Measurements from ENCODE around the gene CCDC90B. TPM values are rescaled to one million over a fixed set of nuclear protein-coding genes. Genes with fewer than 3 reads are reported as not detected.

CCDC90B gene
- total and polyA plus RNA-seq, 2 of the 13 experiments (the other 11 are each of a cell fraction or from before 2014, with no cell fraction given), result 17.1 to 46.1 TPM

- TF ChIP-seq ZSCAN30 (CRISPR knock-in tag; IDR thresholded peaks at IDR 0.05) (no peak), SATB2 (CRISPR knock-in tag; IDR thresholded peaks at IDR 0.05) (no peak), PRMT3 (CRISPR knock-in tag; IDR thresholded peaks at IDR 0.05; ENCODE audit: borderline replicate concordance, low read depth) (no peak), RCOR2 (CRISPR knock-in tag; IDR thresholded peaks at IDR 0.05) (peak; percentile 48; the same call in 1 of the 2 replicates), ZNF33A (CRISPR knock-in tag; IDR thresholded peaks at IDR 0.05; ENCODE audit: borderline replicate concordance) (no peak), ZNF484 (CRISPR knock-in tag; IDR thresholded peaks at IDR 0.05; ENCODE audit: borderline replicate concordance, low read depth) (no peak), ZSCAN25 (CRISPR knock-in tag; IDR thresholded peaks at IDR 0.05) (no peak), KAT7 (CRISPR knock-in tag; IDR thresholded peaks at IDR 0.05; ENCODE audit: borderline replicate concordance) (no peak), ZNF883 (CRISPR knock-in tag; IDR thresholded peaks at IDR 0.05; ENCODE audit: not compliant biosample characterization) (no peak), MED1 (CRISPR knock-in tag; IDR thresholded peaks at IDR 0.05) (peak; percentile 86), ZNF282 (IDR thresholded peaks at IDR 0.05; ENCODE audit: partially characterized antibody) (no peak), ZNF598 (CRISPR knock-in tag; IDR thresholded peaks at IDR 0.05; ENCODE audit: borderline replicate concordance) (no peak), ZFP62 (CRISPR knock-in tag; IDR thresholded peaks at IDR 0.05) (no peak), ZNF281 (CRISPR knock-in tag; IDR thresholded peaks at IDR 0.05; ENCODE audit: borderline replicate concordance) (no peak), ZNF629 (CRISPR knock-in tag; conservative IDR thresholded peaks at IDR 0.05) (peak; percentile 24; the same call in 1 of the 2 replicates), MAZ (IDR thresholded peaks at IDR 0.05; ENCODE audit: borderline replicate concordance, low read depth, low read length) (no peak), MAZ (CRISPR knock-in tag; IDR thresholded peaks at IDR 0.05; ENCODE audit: low read depth) (no peak), MAFK (conservative IDR thresholded peaks at IDR 0.05 in 1 of 2, IDR thresholded peaks at IDR 0.05 in 1 of 2; ENCODE audit: low read length in 2 of 2) (no peak), SMAD1 (CRISPR knock-in tag; IDR thresholded peaks at IDR 0.05; ENCODE audit: borderline replicate concordance, low read depth) (no peak), ZNF644 (CRISPR knock-in tag; IDR thresholded peaks at IDR 0.05; ENCODE audit: low read depth) (peak; percentile 89), U2AF1 (optimal IDR thresholded peaks at IDR 0.05; ENCODE audit: low read depth, low read length) (no peak), BHLHE40 (IDR thresholded peaks at IDR 0.05; ENCODE audit: low read length) (no peak), ZNF124 (CRISPR knock-in tag; IDR thresholded peaks at IDR 0.05) (no peak)
- TF ChIP-seq, protein P1, sequence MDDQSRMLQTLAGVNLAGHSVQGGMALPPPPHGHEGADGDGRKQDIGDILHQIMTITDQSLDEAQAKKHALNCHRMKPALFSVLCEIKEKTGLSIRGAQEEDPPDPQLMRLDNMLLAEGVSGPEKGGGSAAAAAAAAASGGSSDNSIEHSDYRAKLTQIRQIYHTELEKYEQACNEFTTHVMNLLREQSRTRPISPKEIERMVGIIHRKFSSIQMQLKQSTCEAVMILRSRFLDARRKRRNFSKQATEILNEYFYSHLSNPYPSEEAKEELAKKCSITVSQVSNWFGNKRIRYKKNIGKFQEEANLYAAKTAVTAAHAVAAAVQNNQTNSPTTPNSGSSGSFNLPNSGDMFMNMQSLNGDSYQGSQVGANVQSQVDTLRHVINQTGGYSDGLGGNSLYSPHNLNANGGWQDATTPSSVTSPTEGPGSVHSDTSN (CRISPR knock-in tag; IDR thresholded peaks at IDR 0.05; ENCODE audit: borderline replicate concordance), result no peak
- TF ChIP-seq, protein P2, sequence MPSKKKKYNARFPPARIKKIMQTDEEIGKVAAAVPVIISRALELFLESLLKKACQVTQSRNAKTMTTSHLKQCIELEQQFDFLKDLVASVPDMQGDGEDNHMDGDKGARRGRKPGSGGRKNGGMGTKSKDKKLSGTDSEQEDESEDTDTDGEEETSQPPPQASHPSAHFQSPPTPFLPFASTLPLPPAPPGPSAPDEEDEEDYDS (CRISPR knock-in tag; IDR thresholded peaks at IDR 0.05), result peak; percentile 35; the same call in 1 of the 2 replicates
- TF ChIP-seq, protein P3, sequence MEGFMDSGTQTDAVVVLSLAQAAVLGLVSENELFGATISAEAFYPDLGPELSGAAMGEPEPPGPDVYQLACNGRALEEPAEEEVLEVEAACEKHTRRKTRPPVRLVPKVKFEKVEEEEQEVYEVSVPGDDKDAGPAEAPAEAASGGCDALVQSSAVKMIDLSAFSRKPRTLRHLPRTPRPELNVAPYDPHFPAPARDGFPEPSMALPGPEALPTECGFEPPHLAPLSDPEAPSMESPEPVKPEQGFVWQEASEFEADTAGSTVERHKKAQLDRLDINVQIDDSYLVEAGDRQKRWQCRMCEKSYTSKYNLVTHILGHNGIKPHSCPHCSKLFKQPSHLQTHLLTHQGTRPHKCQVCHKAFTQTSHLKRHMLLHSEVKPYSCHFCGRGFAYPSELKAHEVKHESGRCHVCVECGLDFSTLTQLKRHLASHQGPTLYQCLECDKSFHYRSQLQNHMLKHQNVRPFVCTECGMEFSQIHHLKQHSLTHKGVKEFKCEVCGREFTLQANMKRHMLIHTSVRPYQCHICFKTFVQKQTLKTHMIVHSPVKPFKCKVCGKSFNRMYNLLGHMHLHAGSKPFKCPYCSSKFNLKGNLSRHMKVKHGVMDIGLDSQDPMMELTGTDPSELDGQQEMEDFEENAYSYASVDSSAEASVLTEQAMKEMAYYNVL (CRISPR knock-in tag; IDR thresholded peaks at IDR 0.05; ENCODE audit: borderline replicate concordance), result no peak
Measured at GRCh38 chr11:83252941-83253340, 33.2 kb downstream of the CCDC90B start (continued).

Measured in HepG2 (cell line).